CD4-positive, alpha-beta T cell (primary cell): Measurements from ENCODE around the gene SMAP2. TPM values are rescaled to one million over a fixed set of nuclear protein-coding genes. Genes with fewer than 3 reads are reported as not detected.
"Not testable (repeated sequence)": the region's sequence is repeated elsewhere in the genome, so short reads cannot be mapped to it uniquely, and the experiment has no call there.

ENCODE experiments used
- ATAC-seq: fragments of 200-7000 bp; cut with Tn5 transposase; one replicate; pipeline ENCODE4 v1.10.0; 2022; ENCODE audit warnings: mild to moderate bottlenecking; ENCODE audit not compliant: poor library complexity
- CTCF ChIA-PET: fragments of 350-600 bp; sonication (Branson Sonifier 250); formaldehyde crosslinking; loops from one replicate; lab custom pipeline; 2021; ENCODE audit warnings: antibody characterized with exemption, inconsistent platforms; lab: Charles Lee
- POLR2A ChIA-PET: fragments of 350-600 bp; sonication (Branson Sonifier 250); formaldehyde crosslinking; loops from one replicate; lab custom pipeline; 2021; ENCODE audit warnings: antibody characterized with exemption, inconsistent platforms; lab: Charles Lee
- DNase-seq, 14 experiments: peaks; one replicate each; pipeline ENCODE4 v3.0.0-alpha.2; 2013 to 2020; ENCODE audit warnings: mixed read lengths in 2 of 14
- H3K27ac ChIP-seq, 2 donors: one replicate each; pipeline versions ENCODE4 v1.5.1 to v1.7.0; 2013; ENCODE audit warnings: low read length in 2 of 2, low read depth in 1 of 2, mild to moderate bottlenecking in 1 of 2
- H3K27me3 ChIP-seq, 2 experiments: 1 replicate in 1 of 2; 2 replicates in 1 of 2; pipeline versions ENCODE4 v1.6.1 to v1.7.0; 2013; ENCODE audit warnings: low read length in 2 of 2, control low read depth in 1 of 2, mild to moderate bottlenecking in 1 of 2, moderate library complexity in 1 of 2; ENCODE audit not compliant: insufficient read depth in 2 of 2, control insufficient read depth in 1 of 2
- H3K36me3 ChIP-seq: one replicate; pipeline ENCODE4 v1.6.1; 2013; ENCODE audit warnings: low read length, control low read depth; ENCODE audit not compliant: insufficient read depth
- H3K4me1 ChIP-seq: one replicate; pipeline ENCODE4 v1.6.1; 2013; ENCODE audit warnings: low read length, control low read depth; ENCODE audit not compliant: insufficient read depth
- H3K4me3 ChIP-seq: one replicate; pipeline ENCODE4 v1.5.1; 2013; ENCODE audit warnings: mild to moderate bottlenecking, low read length, moderate library complexity
- H3K9me3 ChIP-seq, 2 experiments: 1 replicate in 1 of 2; 2 replicates in 1 of 2; pipeline versions ENCODE4 v1.6.1 to v1.7.0; 2013; ENCODE audit warnings: low read length in 2 of 2, mild to moderate bottlenecking in 2 of 2, control low read depth in 1 of 2, moderate library complexity in 1 of 2; ENCODE audit not compliant: control insufficient read depth in 1 of 2, insufficient read depth in 1 of 2
- H3K27ac Mint-ChIP-seq: one replicate; pipeline ENCODE4 v1.8.0; 2020; ENCODE audit warnings: mixed read lengths
- H3K27me3 Mint-ChIP-seq: one replicate; pipeline ENCODE4 v1.8.0; 2021; ENCODE audit warnings: mixed read lengths
- H3K36me3 Mint-ChIP-seq: one replicate; pipeline ENCODE4 v1.8.0; 2021; ENCODE audit warnings: low read depth, mixed read lengths
- H3K4me1 Mint-ChIP-seq: one replicate; pipeline ENCODE4 v1.8.0; 2021; ENCODE audit warnings: low read depth, mixed read lengths
- H3K4me3 Mint-ChIP-seq: one replicate; pipeline ENCODE4 v1.8.0; 2020; ENCODE audit warnings: mild to moderate bottlenecking, mixed read lengths
- H3K9me3 Mint-ChIP-seq: one replicate; pipeline ENCODE4 v1.8.0; 2020; ENCODE audit warnings: mixed read lengths
- intact Hi-C, 2 experiments: fragments of 100-400 bp; cut with DNase I in 1 of 2; cut with micrococcal nuclease in 1 of 2; formaldehyde crosslinking; loops; one replicate each; pipeline versions ENCODE4 v1.15.1 to v1.9.0; 2023 to 2025; cut with DNase I, micrococcal nuclease
- polyA plus RNA-seq, 2 donors: library from polyadenylated mRNA; unstranded; fragments of 120-200 nt; gene quantifications; one replicate each; pipeline ENCODE4 v1.2.1, GENCODE V29; 2013
- total RNA-seq, 174 experiments: library from RNA in 2 of 174; stranded (reverse) in 2 of 174; gene quantifications; one replicate each; pipeline ENCODE4 v1.2.3 and lab custom pipeline; 2021 to 2026
- TF ChIP-seq, protein P1 (sequence below): fragments of 200-600 bp; IDR thresholded peaks from one replicate; pipeline ENCODE4 v1.8.0; 2022; ENCODE audit warnings: antibody characterized with exemption, mild to moderate bottlenecking

The SMAP2 gene
- total RNA-seq = 100 to 1,000 TPM; 214 to 216 TPM
- polyA plus RNA-seq (2013, experiment 1 of 2) = 228 TPM
- polyA plus RNA-seq (2013, experiment 2 of 2) = 180 TPM
- 101 to 397 (median 197) reads per million in 172 experiments for total RNA-seq (lab: John Stamatoyannopoulos, UW)

GRCh38 chr1:40373323-40374283 lies at the start of gene SMAP2:
SMAP2 (plus strand) TSS chr1:40373727; CDS start chr1:40374121, 394 bp downstream.
- ChIA-PET CTCF (interaction anchor here (0.8 to 2.9 kb wide), 9 partner anchors 12 to 295 kb away, joined by 3 to 19 read pairs (median 5); no protein-coding TSS in a partner anchor), POLR2A (interaction anchor here (0.6 to 7.6 kb wide), 16 partner anchors 13 to 334 kb away, joined by 3 to 304 read pairs (median 8); partner anchors contain the start of genes CAP1, COL9A2, NFYC and ZMPSTE24)
- peak within 1 kb of the TSS; percentile 100 for H3K4me3 Mint-ChIP-seq
- H3K9me3 ChIP-seq = no peaks in the 10 kb centered on the region
- H3K27ac ChIP-seq = peak within 1 kb of the TSS; percentile 93 to 99
- ATAC-seq (peak; percentile 78), DNase-seq (peak; percentile 89 to 98 (median 95))
- no peaks in the 10 kb centered on the region for H3K27me3 ChIP-seq
- H3K4me3 ChIP-seq = peak within 1 kb of the TSS; percentile 89
- peak within 1 kb of the TSS; percentile 99 for H3K27ac Mint-ChIP-seq
- peaks cover 2% of the 10 kb centered on the region for H3K9me3 Mint-ChIP-seq
- intact Hi-C loops = loop anchor here (5.0 to 10.0 kb wide), 3 partner anchors 34 to 321 kb away; partner anchors contain the start of genes NFYC (in 1 of the 2) and ZMPSTE24 (in 1 of the 2)
- peaks cover 58% of the 10 kb centered on the region for H3K4me1 Mint-ChIP-seq
- peaks cover 7% of the 10 kb centered on the region for H3K27me3 Mint-ChIP-seq
- H3K4me1 ChIP-seq = peaks cover 36% of the 10 kb centered on the region
- peaks cover 53% of the 10 kb centered on the region for H3K36me3 Mint-ChIP-seq
- peaks cover 21% of the 10 kb centered on the region for H3K36me3 ChIP-seq
- TF ChIP-seq, protein P1, sequence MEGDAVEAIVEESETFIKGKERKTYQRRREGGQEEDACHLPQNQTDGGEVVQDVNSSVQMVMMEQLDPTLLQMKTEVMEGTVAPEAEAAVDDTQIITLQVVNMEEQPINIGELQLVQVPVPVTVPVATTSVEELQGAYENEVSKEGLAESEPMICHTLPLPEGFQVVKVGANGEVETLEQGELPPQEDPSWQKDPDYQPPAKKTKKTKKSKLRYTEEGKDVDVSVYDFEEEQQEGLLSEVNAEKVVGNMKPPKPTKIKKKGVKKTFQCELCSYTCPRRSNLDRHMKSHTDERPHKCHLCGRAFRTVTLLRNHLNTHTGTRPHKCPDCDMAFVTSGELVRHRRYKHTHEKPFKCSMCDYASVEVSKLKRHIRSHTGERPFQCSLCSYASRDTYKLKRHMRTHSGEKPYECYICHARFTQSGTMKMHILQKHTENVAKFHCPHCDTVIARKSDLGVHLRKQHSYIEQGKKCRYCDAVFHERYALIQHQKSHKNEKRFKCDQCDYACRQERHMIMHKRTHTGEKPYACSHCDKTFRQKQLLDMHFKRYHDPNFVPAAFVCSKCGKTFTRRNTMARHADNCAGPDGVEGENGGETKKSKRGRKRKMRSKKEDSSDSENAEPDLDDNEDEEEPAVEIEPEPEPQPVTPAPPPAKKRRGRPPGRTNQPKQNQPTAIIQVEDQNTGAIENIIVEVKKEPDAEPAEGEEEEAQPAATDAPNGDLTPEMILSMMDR = no peak

DNA sequence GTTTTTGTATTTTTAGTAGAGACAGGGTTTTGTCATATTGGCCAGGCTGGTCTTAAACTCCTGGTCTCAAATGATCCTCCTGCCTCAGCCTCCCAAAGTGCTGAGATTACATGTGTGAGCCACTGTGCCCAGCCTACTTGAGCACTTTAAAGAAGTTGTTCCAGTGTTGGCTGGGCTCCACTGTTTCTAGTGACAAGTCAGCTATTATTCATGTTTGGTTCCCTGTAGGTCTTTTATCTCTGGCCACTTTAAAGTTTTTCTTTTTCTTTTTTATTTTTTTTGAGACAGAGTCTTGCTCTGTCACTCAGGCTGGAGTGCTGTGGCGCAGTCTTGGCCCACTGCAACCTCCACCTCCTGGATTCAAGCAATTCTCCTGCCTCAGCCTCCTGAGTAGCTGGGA lies 42.1 kb upstream of the SMAP2 start:
- H3K27me3 Mint-ChIP-seq, intact Hi-C loops: not testable (repeated sequence)

DNA sequence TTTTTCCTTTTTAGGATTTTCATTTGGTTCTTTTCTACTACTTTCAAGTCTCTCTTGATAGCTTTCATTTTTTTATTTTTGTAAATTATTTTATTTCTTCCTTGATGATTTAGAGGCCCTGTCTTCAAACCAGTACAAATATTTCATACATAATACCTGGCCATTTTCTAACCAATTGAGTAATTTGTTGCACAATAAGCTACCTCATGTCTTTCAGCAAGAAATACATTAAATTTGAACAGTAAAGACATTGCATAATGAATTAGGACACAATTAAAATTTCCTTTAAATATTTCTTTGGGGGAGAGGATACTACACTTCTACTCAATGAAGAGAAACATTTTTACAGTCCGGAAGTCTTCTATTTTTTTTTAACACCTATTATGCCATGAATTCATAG lies 40.8 kb upstream of the SMAP2 start:
- H3K9me3 ChIP-seq = peaks cover 0 to 9% of the 10 kb centered on the region in 2 experiments
- H3K4me3 ChIP-seq = no peak overlapping the region
- no peaks in the 10 kb centered on the region for H3K36me3 ChIP-seq
- TF ChIP-seq, protein P1 = no peak
- H3K27ac ChIP-seq = no peak overlapping the region
- intact Hi-C loops = no loop called here
- POLR2A ChIA-PET = no interaction called here
- H3K27me3 Mint-ChIP-seq = no peaks in the 10 kb centered on the region
- CTCF ChIA-PET = interaction anchor here (1.0 kb wide), 1 partner anchor 180 kb away, joined by 3 read pairs; no protein-coding TSS in a partner anchor
- H3K4me1 ChIP-seq = no peaks in the 10 kb centered on the region
- H3K36me3 Mint-ChIP-seq = no peaks in the 10 kb centered on the region
- peaks cover 3% of the 10 kb centered on the region for H3K9me3 Mint-ChIP-seq
- H3K4me3 Mint-ChIP-seq = no peak overlapping the region
- H3K27me3 ChIP-seq = no peaks in the 10 kb centered on the region
- H3K27ac Mint-ChIP-seq = no peak overlapping the region
- ATAC-seq (no peak), DNase-seq (no peak)
- H3K4me1 Mint-ChIP-seq = no peaks in the 10 kb centered on the region

More for the DNA sequence above, 42.1 kb upstream of the SMAP2 start:
- CTCF ChIA-PET, H3K27ac Mint-ChIP-seq, H3K4me1 Mint-ChIP-seq, H3K4me3 Mint-ChIP-seq, ATAC-seq, H3K9me3 ChIP-seq, DNase-seq, H3K4me1 ChIP-seq, H3K27ac ChIP-seq, H3K9me3 Mint-ChIP-seq, H3K36me3 Mint-ChIP-seq, H3K36me3 ChIP-seq, H3K27me3 ChIP-seq, H3K4me3 ChIP-seq: not testable (repeated sequence)
- POLR2A ChIA-PET = interaction anchor here (0.6 kb wide), 1 partner anchor 9 kb away, joined by 3 read pairs; no protein-coding TSS in a partner anchor
